Measurements from ENCODE around the gene C15orf61.

The C15orf61 gene

DNA sequence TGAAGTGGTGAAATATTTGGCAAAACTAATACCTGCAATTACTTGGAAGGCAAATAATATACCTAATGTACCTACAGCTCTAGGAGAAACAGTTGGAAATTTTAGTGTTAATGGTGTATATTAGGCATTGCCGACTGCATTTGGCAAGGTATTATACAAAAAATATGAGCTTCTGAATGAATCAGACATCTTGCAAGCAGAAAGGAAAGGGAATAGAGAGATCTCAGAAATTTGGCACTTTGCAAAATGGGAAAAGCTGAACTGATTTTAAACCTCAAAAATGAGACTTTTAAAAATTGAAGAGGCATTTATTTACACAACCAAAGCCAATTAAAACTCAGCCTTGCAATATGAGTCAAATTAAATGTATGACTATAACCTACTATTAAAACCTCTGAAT lies 40.2 kb upstream of the C15orf61 start:
- DNase-seq (ENCODE audit: low spot score) (no peak), ATAC-seq (ENCODE audit: low read depth) (no peak)
- Histone ChIP-seq H3K36me3 (ENCODE audit: low read depth) (no peaks in the 10 kb centered on the region), H3K27ac (ENCODE audit: poor library complexity, severe bottlenecking) (no peak overlapping the region), H3K27me3 (ENCODE audit: insufficient read depth, poor library complexity, severe bottlenecking) (no peaks in the 10 kb centered on the region), H3K4me3 (ENCODE audit: severe bottlenecking) (no peak overlapping the region), H3K9me3 (ENCODE audit: severe bottlenecking) (no peaks in the 10 kb centered on the region), H3K4me1 (ENCODE audit: insufficient read depth, poor library complexity, severe bottlenecking) (no peaks in the 10 kb centered on the region)
- TF ChIP-seq, protein P1, sequence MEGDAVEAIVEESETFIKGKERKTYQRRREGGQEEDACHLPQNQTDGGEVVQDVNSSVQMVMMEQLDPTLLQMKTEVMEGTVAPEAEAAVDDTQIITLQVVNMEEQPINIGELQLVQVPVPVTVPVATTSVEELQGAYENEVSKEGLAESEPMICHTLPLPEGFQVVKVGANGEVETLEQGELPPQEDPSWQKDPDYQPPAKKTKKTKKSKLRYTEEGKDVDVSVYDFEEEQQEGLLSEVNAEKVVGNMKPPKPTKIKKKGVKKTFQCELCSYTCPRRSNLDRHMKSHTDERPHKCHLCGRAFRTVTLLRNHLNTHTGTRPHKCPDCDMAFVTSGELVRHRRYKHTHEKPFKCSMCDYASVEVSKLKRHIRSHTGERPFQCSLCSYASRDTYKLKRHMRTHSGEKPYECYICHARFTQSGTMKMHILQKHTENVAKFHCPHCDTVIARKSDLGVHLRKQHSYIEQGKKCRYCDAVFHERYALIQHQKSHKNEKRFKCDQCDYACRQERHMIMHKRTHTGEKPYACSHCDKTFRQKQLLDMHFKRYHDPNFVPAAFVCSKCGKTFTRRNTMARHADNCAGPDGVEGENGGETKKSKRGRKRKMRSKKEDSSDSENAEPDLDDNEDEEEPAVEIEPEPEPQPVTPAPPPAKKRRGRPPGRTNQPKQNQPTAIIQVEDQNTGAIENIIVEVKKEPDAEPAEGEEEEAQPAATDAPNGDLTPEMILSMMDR (IDR thresholded peaks at IDR 0.05; ENCODE audit: poor library complexity, severe bottlenecking): no peak

GRCh38 chr15:67481680-67482079 lies 39.3 kb upstream of the C15orf61 start:
- Histone ChIP-seq H3K36me3 (ENCODE audit: low read depth) (no peaks in the 10 kb centered on the region), H3K4me1 (ENCODE audit: insufficient read depth, poor library complexity, severe bottlenecking) (no peaks in the 10 kb centered on the region), H3K9me3 (ENCODE audit: severe bottlenecking) (no peaks in the 10 kb centered on the region), H3K27me3 (ENCODE audit: insufficient read depth, poor library complexity, severe bottlenecking) (no peaks in the 10 kb centered on the region), H3K27ac (ENCODE audit: poor library complexity, severe bottlenecking) (no peak overlapping the region), H3K4me3 (ENCODE audit: severe bottlenecking) (no peak overlapping the region)
- no peak for ATAC-seq (ENCODE audit: low read depth)
- TF ChIP-seq, protein P1 (IDR thresholded peaks at IDR 0.05; ENCODE audit: poor library complexity, severe bottlenecking): no peak
- no peak for DNase-seq (ENCODE audit: low spot score)

DNA sequence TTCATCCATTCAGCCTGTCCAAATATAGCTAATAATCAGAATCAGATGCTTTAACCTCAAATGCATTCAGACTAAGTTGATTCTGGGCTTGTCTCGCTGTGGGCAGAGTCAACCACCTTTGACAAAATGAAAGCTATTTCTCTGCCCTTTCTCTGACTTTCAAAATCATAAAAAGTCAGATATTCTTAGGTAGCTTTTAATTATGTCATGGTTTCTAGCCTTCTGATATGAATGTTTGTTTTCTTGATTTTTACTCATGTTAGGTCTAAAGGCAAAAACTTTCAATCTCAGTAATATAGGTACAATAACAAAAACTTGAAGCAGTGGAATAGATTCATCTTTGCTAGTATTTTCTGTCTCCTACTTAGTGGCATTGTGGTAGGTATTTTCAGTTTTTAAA lies 25.3 kb upstream of the C15orf61 start:
- DNase-seq (ENCODE audit: low spot score) (no peak), ATAC-seq (ENCODE audit: low read depth) (no peak)
- H3K4me1 ChIP-seq (ENCODE audit: insufficient read depth, poor library complexity, severe bottlenecking): no peaks in the 10 kb centered on the region
- H3K9me3 ChIP-seq (ENCODE audit: severe bottlenecking): no peaks in the 10 kb centered on the region
- no peak overlapping the region for H3K27ac ChIP-seq (ENCODE audit: poor library complexity, severe bottlenecking)
- H3K27me3 ChIP-seq (ENCODE audit: insufficient read depth, poor library complexity, severe bottlenecking): no peaks in the 10 kb centered on the region
- H3K4me3 ChIP-seq (ENCODE audit: severe bottlenecking): no peak overlapping the region
- TF ChIP-seq, protein P1 (IDR thresholded peaks at IDR 0.05; ENCODE audit: poor library complexity, severe bottlenecking): no peak
- no peaks in the 10 kb centered on the region for H3K36me3 ChIP-seq (ENCODE audit: low read depth)

GRCh38 chr15:67501177-67501835 lies 19.6 kb upstream of the C15orf61 start:
- no peak overlapping the region for H3K27ac ChIP-seq (ENCODE audit: poor library complexity, severe bottlenecking)
- ATAC-seq (ENCODE audit: low read depth) (peak; percentile 88), DNase-seq (ENCODE audit: low spot score) (no peak)
- no peaks in the 10 kb centered on the region for H3K36me3 ChIP-seq (ENCODE audit: low read depth)
- H3K9me3 ChIP-seq (ENCODE audit: severe bottlenecking): no peaks in the 10 kb centered on the region
- TF ChIP-seq, protein P1 (IDR thresholded peaks at IDR 0.05; ENCODE audit: poor library complexity, severe bottlenecking): peak; percentile 75
- H3K4me3 ChIP-seq (ENCODE audit: severe bottlenecking): no peak overlapping the region
- no peaks in the 10 kb centered on the region for H3K27me3 ChIP-seq (ENCODE audit: insufficient read depth, poor library complexity, severe bottlenecking)
- peaks cover 6% of the 10 kb centered on the region for H3K4me1 ChIP-seq (ENCODE audit: insufficient read depth, poor library complexity, severe bottlenecking)

GRCh38 chr15:67501836-67502461 lies 19.0 kb upstream of the C15orf61 start:
- ATAC-seq (ENCODE audit: low read depth): no peak
- no peak overlapping the region for H3K27ac ChIP-seq (ENCODE audit: poor library complexity, severe bottlenecking)
- H3K27me3 ChIP-seq (ENCODE audit: insufficient read depth, poor library complexity, severe bottlenecking): no peaks in the 10 kb centered on the region
- H3K36me3 ChIP-seq (ENCODE audit: low read depth): no peaks in the 10 kb centered on the region
- TF ChIP-seq, protein P1 (IDR thresholded peaks at IDR 0.05; ENCODE audit: poor library complexity, severe bottlenecking): no peak
- H3K4me1 ChIP-seq (ENCODE audit: insufficient read depth, poor library complexity, severe bottlenecking): peaks cover 6% of the 10 kb centered on the region
- no peak overlapping the region for H3K4me3 ChIP-seq (ENCODE audit: severe bottlenecking)
- no peak for DNase-seq (ENCODE audit: low spot score)
- no peaks in the 10 kb centered on the region for H3K9me3 ChIP-seq (ENCODE audit: severe bottlenecking)
